WTC11 (cell line): Measurements from ENCODE around the gene ST3GAL6. TPM values are rescaled to one million over a fixed set of nuclear protein-coding genes. Genes with fewer than 3 reads are reported as not detected.

Experiments used
- ATAC-seq: fragments of 200-7000 bp; cut with Tn5 transposase; 2 replicates; pipeline ENCODE4 v1.10.0; 2021; ENCODE audit warnings: mild to moderate bottlenecking, moderate library complexity
- CTCF ChIA-PET: fragments of 300-600 bp; sonication (Branson Sonifier 250); formaldehyde crosslinking; loops from one replicate; lab custom pipeline; 2021; ENCODE audit warnings: antibody characterized with exemption; lab: Charles Lee
- POLR2A ChIA-PET: fragments of 350-600 bp; sonication (Branson Sonifier 250); formaldehyde crosslinking; loops from one replicate; lab custom pipeline; 2021; ENCODE audit warnings: antibody characterized with exemption; lab: Charles Lee
- DNase-seq: peaks from one replicate; pipeline ENCODE4 v3.0.0; 2021; ENCODE audit warnings: low spot score
- H3K27ac Mint-ChIP-seq: 2 replicates; pipeline ENCODE4 v1.8.0; 2021; ENCODE audit warnings: mixed read lengths
- H3K27me3 Mint-ChIP-seq: 2 replicates; pipeline ENCODE4 v1.8.0; 2021; ENCODE audit warnings: low read depth, mild to moderate bottlenecking, moderate library complexity, mixed read lengths
- H3K36me3 Mint-ChIP-seq: 2 replicates; pipeline ENCODE4 v1.8.0; 2021; ENCODE audit warnings: mixed read lengths
- H3K4me1 Mint-ChIP-seq: 2 replicates; pipeline ENCODE4 v1.8.0; 2022; ENCODE audit warnings: mixed read lengths
- H3K4me3 Mint-ChIP-seq: 2 replicates; pipeline ENCODE4 v1.8.0; 2021; ENCODE audit warnings: mild to moderate bottlenecking, moderate library complexity, mixed read lengths
- H3K9me3 Mint-ChIP-seq: 2 replicates; pipeline ENCODE4 v1.8.0; 2021; ENCODE audit warnings: mixed read lengths
- AFF4 ChIP-seq: sonication (generic); formaldehyde crosslinking; IDR thresholded peaks from 2 replicates; pipeline ENCODE4 v1.8.1; 2023; ENCODE audit warnings: mild to moderate bottlenecking, missing genetic modification reagents, borderline replicate concordance
- ATF2 ChIP-seq: sonication (generic); formaldehyde crosslinking; IDR thresholded peaks from 2 replicates; pipeline ENCODE4 v1.8.1; 2022; ENCODE audit warnings: low read depth, missing genetic modification reagents, borderline replicate concordance
- CBFB ChIP-seq: sonication (generic); formaldehyde crosslinking; IDR thresholded peaks from 2 replicates; pipeline ENCODE4 v1.8.1; 2022; ENCODE audit warnings: mild to moderate bottlenecking, low read depth, missing genetic modification reagents
- ELF4 ChIP-seq: sonication (generic); formaldehyde crosslinking; IDR thresholded peaks from 2 replicates; pipeline ENCODE4 v1.8.1; 2022; ENCODE audit warnings: low read depth, mild to moderate bottlenecking, moderate library complexity, missing genetic modification reagents
- ETV6 ChIP-seq: sonication (generic); formaldehyde crosslinking; IDR thresholded peaks from 2 replicates; pipeline ENCODE4 v1.8.1; 2022; ENCODE audit warnings: mild to moderate bottlenecking, missing genetic modification reagents
- FOXJ3 ChIP-seq: sonication (generic); formaldehyde crosslinking; IDR thresholded peaks from 2 replicates; pipeline ENCODE4 v1.9.0; 2021; ENCODE audit warnings: missing genetic modification reagents, mild to moderate bottlenecking, borderline replicate concordance
- GRHL2 ChIP-seq: fragments of 250-450 bp; sonication (Bioruptor Pico); IDR thresholded peaks from 2 replicates; pipeline ENCODE4 v1.8.0; 2022; ENCODE audit warnings: mild to moderate bottlenecking, moderate library complexity; ENCODE audit not compliant: insufficient replicate concordance, severe bottlenecking
- JUN ChIP-seq: sonication (generic); formaldehyde crosslinking; IDR thresholded peaks from 2 replicates; pipeline ENCODE4 v1.8.0; 2023; ENCODE audit warnings: mild to moderate bottlenecking, missing genetic modification reagents
- MXD4 ChIP-seq: fragments of 250-450 bp; sonication (Bioruptor Pico); IDR thresholded peaks from 2 replicates; pipeline ENCODE4 v1.8.0; 2021; ENCODE audit warnings: mild to moderate bottlenecking, moderate library complexity, borderline replicate concordance
- NFE2L1 ChIP-seq: sonication (generic); formaldehyde crosslinking; IDR thresholded peaks from 2 replicates; pipeline ENCODE4 v1.8.1; 2023; ENCODE audit warnings: missing genetic modification reagents
- NR1H2 ChIP-seq: sonication (generic); formaldehyde crosslinking; IDR thresholded peaks from 2 replicates; pipeline ENCODE4 v1.9.0; 2021; ENCODE audit warnings: mild to moderate bottlenecking, moderate library complexity, missing genetic modification reagents
- NR2C2 ChIP-seq: sonication (generic); formaldehyde crosslinking; IDR thresholded peaks from 2 replicates; pipeline ENCODE4 v1.8.0; 2022; ENCODE audit warnings: mild to moderate bottlenecking, missing genetic modification reagents
- NR3C1 ChIP-seq: sonication (generic); formaldehyde crosslinking; conservative IDR thresholded peaks from 2 replicates; pipeline ENCODE4 v1.8.1; 2023; ENCODE audit warnings: low read depth, mild to moderate bottlenecking, missing genetic modification reagents
- PRRX2 ChIP-seq: fragments of 250-450 bp; sonication (Bioruptor Pico); IDR thresholded peaks from 2 replicates; pipeline ENCODE4 v1.8.0; 2021; ENCODE audit warnings: mild to moderate bottlenecking
- ZNF121 ChIP-seq: sonication (generic); formaldehyde crosslinking; IDR thresholded peaks from 2 replicates; pipeline ENCODE4 v1.8.0; 2023; ENCODE audit warnings: missing genetic modification reagents
- ZNF138 ChIP-seq: sonication (generic); formaldehyde crosslinking; conservative IDR thresholded peaks from 2 replicates; pipeline ENCODE4 v1.8.1; 2022; ENCODE audit warnings: mild to moderate bottlenecking, moderate library complexity, missing genetic modification reagents
- ZNF416 ChIP-seq: fragments of 250-450 bp; sonication (Bioruptor Pico); IDR thresholded peaks from 2 replicates; pipeline ENCODE4 v1.9.0; 2021; ENCODE audit warnings: mild to moderate bottlenecking, inconsistent platforms
- ZNF425 ChIP-seq: fragments of 250-450 bp; sonication (Bioruptor Pico); conservative IDR thresholded peaks from 2 replicates; pipeline ENCODE4 v1.9.0; 2021; ENCODE audit warnings: mild to moderate bottlenecking
- total RNA-seq: library from RNA; stranded (reverse); gene quantifications from 3 replicates; pipeline ENCODE4 v1.2.3, GENCODE V29; 2021
- TF ChIP-seq, protein P1 (sequence below): sonication (generic); formaldehyde crosslinking; IDR thresholded peaks from 2 replicates; pipeline ENCODE4 v1.8.1; 2022; ENCODE audit warnings: low read depth, mild to moderate bottlenecking, moderate library complexity, missing genetic modification reagents, borderline replicate concordance
- TF ChIP-seq, protein P2 (sequence below): sonication (generic); formaldehyde crosslinking; IDR thresholded peaks from 2 replicates; pipeline ENCODE4 v1.8.0; 2023; ENCODE audit warnings: mild to moderate bottlenecking, missing genetic modification reagents
- TF ChIP-seq, protein P3 (sequence below): sonication (generic); formaldehyde crosslinking; conservative IDR thresholded peaks from 2 replicates; pipeline ENCODE4 v1.8.1; 2022; ENCODE audit warnings: mild to moderate bottlenecking, missing genetic modification reagents

The ST3GAL6 gene
- total RNA-seq, 1 experiment from 2014 or later, result 8.1 TPM

DNA sequence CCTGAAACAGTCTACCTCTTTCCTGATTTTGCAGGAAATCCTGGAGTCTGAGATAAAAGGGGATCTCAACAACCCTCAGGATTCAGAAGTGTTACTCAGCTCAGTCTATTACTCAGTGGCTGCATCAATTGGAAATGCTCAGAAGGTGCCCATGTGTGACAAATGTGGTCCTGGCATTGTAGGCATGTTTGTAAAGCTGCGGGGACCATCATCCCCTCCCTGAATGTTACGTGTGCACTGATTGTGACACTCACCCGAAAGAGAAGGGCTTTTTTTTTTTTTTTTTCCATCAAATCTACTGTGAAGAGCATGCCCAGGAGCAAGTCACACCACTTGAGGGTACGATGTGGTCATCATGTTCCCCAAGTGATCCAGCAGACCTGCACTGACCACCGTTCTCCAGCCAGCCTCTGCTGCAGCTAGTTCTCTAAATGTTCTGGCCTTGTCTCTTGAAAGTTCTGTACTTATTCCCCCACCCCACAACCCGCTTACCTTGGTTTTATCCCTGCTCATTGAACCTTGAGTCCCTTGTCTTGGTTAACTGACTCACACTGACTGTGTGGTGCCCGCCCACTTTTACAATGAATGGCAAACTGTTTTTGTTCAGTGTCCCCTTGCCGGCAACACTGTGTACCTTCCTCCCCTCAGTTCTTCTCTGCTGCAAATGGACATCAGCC, 19.8 kb downstream of the ST3GAL6 start:
- H3K27ac Mint-ChIP-seq, result 0 out of 2 replicates have a peak overlapping the region, but pooled peaks have one; percentile 40
- no peak overlapping the region for H3K4me3 Mint-ChIP-seq
- DNase-seq, result no peak
- no peaks in the 10 kb centered on the region; the same call in 1 of the 2 replicates for H3K27me3 Mint-ChIP-seq
- ChIA-PET POLR2A (no interaction called here), CTCF (interaction anchor here (1.3 to 1.6 kb wide), 2 partner anchors 125 to 181 kb away, joined by 3 to 5 read pairs; no protein-coding TSS in a partner anchor)
- no peaks in the 10 kb centered on the region; the same call in 1 of the 2 replicates for H3K9me3 Mint-ChIP-seq
- TF ChIP-seq JUN (CRISPR knock-in tag) (no peak), NFE2L1 (CRISPR knock-in tag) (no peak), MXD4 (no peak), GRHL2 (no peak), ZNF138 (CRISPR knock-in tag) (no peak)
- TF ChIP-seq, protein P1, sequence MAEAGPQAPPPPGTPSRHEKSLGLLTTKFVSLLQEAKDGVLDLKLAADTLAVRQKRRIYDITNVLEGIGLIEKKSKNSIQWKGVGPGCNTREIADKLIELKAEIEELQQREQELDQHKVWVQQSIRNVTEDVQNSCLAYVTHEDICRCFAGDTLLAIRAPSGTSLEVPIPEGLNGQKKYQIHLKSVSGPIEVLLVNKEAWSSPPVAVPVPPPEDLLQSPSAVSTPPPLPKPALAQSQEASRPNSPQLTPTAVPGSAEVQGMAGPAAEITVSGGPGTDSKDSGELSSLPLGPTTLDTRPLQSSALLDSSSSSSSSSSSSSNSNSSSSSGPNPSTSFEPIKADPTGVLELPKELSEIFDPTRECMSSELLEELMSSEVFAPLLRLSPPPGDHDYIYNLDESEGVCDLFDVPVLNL (CRISPR knock-in tag), result no peak
- TF ChIP-seq, protein P2, sequence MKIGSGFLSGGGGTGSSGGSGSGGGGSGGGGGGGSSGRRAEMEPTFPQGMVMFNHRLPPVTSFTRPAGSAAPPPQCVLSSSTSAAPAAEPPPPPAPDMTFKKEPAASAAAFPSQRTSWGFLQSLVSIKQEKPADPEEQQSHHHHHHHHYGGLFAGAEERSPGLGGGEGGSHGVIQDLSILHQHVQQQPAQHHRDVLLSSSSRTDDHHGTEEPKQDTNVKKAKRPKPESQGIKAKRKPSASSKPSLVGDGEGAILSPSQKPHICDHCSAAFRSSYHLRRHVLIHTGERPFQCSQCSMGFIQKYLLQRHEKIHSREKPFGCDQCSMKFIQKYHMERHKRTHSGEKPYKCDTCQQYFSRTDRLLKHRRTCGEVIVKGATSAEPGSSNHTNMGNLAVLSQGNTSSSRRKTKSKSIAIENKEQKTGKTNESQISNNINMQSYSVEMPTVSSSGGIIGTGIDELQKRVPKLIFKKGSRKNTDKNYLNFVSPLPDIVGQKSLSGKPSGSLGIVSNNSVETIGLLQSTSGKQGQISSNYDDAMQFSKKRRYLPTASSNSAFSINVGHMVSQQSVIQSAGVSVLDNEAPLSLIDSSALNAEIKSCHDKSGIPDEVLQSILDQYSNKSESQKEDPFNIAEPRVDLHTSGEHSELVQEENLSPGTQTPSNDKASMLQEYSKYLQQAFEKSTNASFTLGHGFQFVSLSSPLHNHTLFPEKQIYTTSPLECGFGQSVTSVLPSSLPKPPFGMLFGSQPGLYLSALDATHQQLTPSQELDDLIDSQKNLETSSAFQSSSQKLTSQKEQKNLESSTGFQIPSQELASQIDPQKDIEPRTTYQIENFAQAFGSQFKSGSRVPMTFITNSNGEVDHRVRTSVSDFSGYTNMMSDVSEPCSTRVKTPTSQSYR (CRISPR knock-in tag), result no peak
- no peak for ATAC-seq
- H3K4me1 Mint-ChIP-seq, result no peaks in the 10 kb centered on the region
- 0 out of 2 replicates have a peak, but pooled peaks cover 3% of the 10 kb centered on the region for H3K36me3 Mint-ChIP-seq

DNA sequence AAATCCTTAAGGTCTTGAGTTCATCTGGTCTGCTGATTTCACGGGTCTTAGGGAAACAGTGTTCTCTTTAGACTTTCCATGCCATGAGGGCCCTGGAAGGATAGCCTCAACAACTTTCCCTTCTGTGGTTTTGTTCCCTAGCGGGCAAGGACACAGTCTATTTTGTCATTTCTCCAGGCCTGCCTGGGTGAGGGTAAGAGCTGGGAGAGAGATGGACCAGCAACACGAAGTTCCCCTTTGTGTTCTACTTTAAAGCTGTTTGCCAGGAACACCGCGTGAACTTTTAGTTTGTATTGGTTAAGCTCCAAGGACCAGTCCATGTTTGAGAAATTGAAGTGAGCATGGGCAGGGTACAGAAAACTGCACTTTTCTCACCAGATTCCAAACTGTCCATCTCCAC, 20.9 kb downstream of the ST3GAL6 start:
- DNase-seq, result no peak
- 0 out of 2 replicates have a peak, but pooled peaks cover 3% of the 10 kb centered on the region for H3K36me3 Mint-ChIP-seq
- ChIA-PET CTCF (no interaction called here), POLR2A (no interaction called here)
- H3K27me3 Mint-ChIP-seq, result no peaks in the 10 kb centered on the region; the same call in 1 of the 2 replicates
- ATAC-seq, result no peak
- H3K4me3 Mint-ChIP-seq, result no peak overlapping the region
- H3K9me3 Mint-ChIP-seq, result no peaks in the 10 kb centered on the region; the same call in 1 of the 2 replicates
- H3K4me1 Mint-ChIP-seq, result no peaks in the 10 kb centered on the region
- no peak overlapping the region for H3K27ac Mint-ChIP-seq
- TF ChIP-seq ATF2, result no peak
- TF ChIP-seq CBFB (CRISPR knock-in tag), result no peak
- no peak for TF ChIP-seq AFF4 (CRISPR knock-in tag)
- TF ChIP-seq ETV6, result no peak
- TF ChIP-seq NR1H2 (CRISPR knock-in tag), result no peak
- TF ChIP-seq PRRX2 (CRISPR knock-in tag), result no peak
- TF ChIP-seq, protein P3, sequence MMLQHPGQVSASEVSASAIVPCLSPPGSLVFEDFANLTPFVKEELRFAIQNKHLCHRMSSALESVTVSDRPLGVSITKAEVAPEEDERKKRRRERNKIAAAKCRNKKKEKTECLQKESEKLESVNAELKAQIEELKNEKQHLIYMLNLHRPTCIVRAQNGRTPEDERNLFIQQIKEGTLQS (CRISPR knock-in tag), result no peak
- no peak for TF ChIP-seq ZNF416 (CRISPR knock-in tag)
- TF ChIP-seq FOXJ3, result no peak
- TF ChIP-seq ELF4 (CRISPR knock-in tag), result no peak
- TF ChIP-seq NR3C1 (CRISPR knock-in tag), result no peak
- TF ChIP-seq ZNF425 (CRISPR knock-in tag), result no peak
- no peak for TF ChIP-seq NR2C2 (CRISPR knock-in tag)
- no peak for TF ChIP-seq ZNF121 (CRISPR knock-in tag)
- no peak for TF ChIP-seq GRHL2
